Fibroblast of skin of right quadriceps (primary cell): Measurements from ENCODE around the gene RAB38.
A peak's percentile ranks its signal among the peaks of the same experiment; 100 is the strongest.

ENCODE experiments used
- DNase-seq: peaks from one replicate; pipeline ENCODE4 v3.0.0-alpha.2; 2013

RAB38 gene

DNA sequence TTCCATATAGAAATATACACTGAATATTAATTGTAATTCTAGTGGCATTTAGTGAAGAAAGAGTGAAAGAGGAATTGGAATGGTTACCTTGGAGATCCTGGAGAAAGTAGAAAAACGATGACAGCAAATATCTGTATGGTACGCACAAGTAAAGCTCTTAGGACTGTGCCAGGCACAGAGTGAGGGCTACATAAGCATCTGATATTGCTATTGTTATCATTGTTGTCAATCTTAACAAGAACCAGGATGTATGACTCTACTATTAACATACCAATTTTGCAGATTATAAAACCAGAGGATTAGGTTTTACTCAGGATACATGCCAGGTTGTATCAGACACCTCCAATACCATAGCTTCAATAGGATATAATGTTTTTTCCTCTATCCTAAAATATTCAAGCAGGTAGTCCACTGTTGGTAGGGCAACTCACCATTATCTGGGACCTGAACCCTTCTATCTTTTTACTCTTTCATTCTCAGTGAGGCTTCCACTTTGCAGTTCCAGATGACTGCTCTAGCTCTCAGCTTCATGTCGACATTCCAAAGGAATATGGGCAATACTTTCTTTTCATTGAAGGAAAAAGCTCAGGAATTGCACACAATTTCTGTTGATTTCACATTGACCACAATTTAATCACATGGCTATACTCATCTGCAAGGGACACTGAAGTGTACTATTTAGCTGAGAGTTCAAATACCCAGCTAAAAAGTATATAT lies 73.2 kb downstream of the RAB38 start:
- peak; percentile 4 for DNase-seq

DNA sequence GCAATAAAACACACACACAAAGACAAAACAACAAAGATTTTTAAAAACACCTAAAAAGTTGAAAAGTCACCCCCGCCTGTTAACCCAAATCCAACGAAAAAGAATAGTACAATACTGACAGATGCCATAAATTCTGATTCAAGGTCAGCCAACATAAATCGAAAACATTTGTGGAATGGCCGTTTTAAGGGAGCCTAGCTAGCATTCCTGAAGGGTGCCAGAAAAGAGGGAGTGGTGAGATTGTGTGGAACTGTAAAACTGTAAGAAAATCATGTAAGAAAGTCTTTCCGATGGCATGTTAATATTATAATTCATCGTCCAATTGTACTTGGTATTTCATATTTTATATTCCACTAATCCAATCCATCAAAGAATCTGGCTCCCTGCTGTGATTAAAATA lies 75.1 kb downstream of the RAB38 start:
- peak; percentile 13 for DNase-seq

DNA sequence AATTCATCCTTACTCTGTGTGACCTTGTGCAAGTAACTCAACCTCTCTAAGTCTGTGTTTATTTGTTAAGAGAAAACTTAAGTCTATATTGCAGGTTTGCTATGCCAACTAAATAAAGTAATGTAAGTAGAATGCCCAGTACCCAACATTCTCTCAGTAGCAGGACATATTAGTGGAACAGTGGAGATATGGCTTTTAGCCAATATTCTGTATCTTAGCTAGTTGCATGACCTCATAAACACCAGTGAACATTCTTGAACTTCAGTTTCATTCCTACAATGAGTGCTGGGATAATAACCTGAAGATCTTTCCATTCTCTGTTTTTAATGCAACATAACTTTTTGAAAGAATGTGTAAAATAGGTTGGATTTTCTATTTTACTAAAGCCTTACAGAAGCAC lies 77.0 kb downstream of the RAB38 start:
- DNase-seq: no peak

- no peak for DNase-seq
Measured at GRCh38 chr11:88089134-88089533, 86.1 kb downstream of the RAB38 start.

- no peak for DNase-seq
Measured at GRCh38 chr11:88087337-88087736, 87.9 kb downstream of the RAB38 start.

DNA sequence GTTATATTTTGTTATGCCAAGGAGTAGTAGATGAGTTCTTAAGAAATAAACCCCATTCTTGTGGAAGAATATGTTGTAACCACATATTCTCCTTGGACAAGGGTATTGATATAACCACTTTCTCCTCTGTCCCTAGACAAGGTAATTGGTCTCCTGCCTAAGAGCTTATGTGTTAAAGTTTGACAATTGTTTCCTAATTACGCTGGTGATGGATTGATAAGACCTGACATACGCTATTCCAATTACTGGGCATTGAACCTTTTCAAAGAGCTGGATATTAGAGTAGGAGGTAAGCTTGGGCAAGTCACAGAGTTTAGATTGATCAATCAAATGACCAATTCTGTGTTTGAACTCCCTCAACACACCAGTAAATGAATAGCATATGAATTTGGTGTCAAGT lies 88.9 kb downstream of the RAB38 start:
- DNase-seq: no peak

DNA sequence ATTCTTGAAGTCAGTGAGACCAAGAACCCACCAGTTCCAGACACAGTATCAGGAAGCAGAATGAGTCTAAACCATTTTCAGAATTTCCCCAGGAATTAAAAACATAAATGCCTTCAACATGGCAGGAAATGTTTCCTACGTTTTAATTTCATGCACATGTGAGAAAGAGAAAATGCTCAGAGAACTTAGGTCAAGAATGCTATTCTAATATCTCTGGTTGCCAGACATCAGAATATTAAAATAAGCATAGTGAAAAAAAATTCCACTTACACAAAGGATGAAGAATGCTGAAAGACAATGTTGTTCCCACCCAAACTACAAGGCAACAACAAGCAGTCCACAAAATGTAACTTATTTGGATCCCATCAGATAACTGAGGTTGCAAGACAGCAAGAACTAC lies 104.8 kb downstream of the RAB38 start:
- no peak for DNase-seq

GRCh38 chr11:88068848-88069554 lies 106.2 kb downstream of the RAB38 start:
- DNase-seq: no peak

GRCh38 chr11:88066090-88066489 lies 109.2 kb downstream of the RAB38 start:
- no peak for DNase-seq

- no peak for DNase-seq
Measured at GRCh38 chr11:88064097-88064705, 111.0 kb downstream of the RAB38 start.
